Measurements from ENCODE around the gene PLIN5. TPM values are rescaled to one million over a fixed set of nuclear protein-coding genes. Genes with fewer than 3 reads are reported as not detected.
"Not testable (repeated sequence)": the region's sequence is repeated elsewhere in the genome, so short reads cannot be mapped to it uniquely, and the experiment has no call there.

The PLIN5 gene
- total RNA-seq, 1 experiment from 2014 or later, result 3.9 TPM

GRCh38 chr19:4562085-4562484, 27.1 kb upstream of the PLIN5 start:
- H3K4me1 ChIP-seq (ENCODE audit: insufficient read depth, low read length); H2AFZ ChIP-seq (ENCODE audit: low read length); H4K20me1 ChIP-seq (ENCODE audit: control insufficient read depth, insufficient read depth, insufficient read length); H3K9me3 ChIP-seq (ENCODE audit: control insufficient read depth, low read depth, low read length); H2BK5ac ChIP-seq (ENCODE audit: insufficient read length, low read length); H3K56ac ChIP-seq (ENCODE audit: insufficient read length, low read depth, low read length); H2AK5ac ChIP-seq (ENCODE audit: insufficient read length, low read length); H4K8ac ChIP-seq (replicated peaks; ENCODE audit: insufficient read length, low read depth, low read length); H3K4me3 Mint-ChIP-seq; H3K79me2 ChIP-seq (ENCODE audit: insufficient read depth, low read length); H3K27me3 ChIP-seq (ENCODE audit: insufficient read depth, low read length); H3K14ac ChIP-seq (ENCODE audit: insufficient read depth, low read length); H3K27ac ChIP-seq (ENCODE audit: insufficient read length, low read depth, low read length); H3K9ac ChIP-seq (ENCODE audit: extremely low read depth, insufficient read length, low read length); H3K4ac ChIP-seq (ENCODE audit: low read depth, low read length); H2BK12ac ChIP-seq (ENCODE audit: insufficient read length, low read depth, low read length); H3K18ac ChIP-seq (ENCODE audit: insufficient read length, low read depth, low read length); DNase-seq; H2BK15ac ChIP-seq (ENCODE audit: low read depth, low read length); H3K79me1 ChIP-seq (ENCODE audit: insufficient read depth, low read depth, low read length, poor library complexity, severe bottlenecking); H3K9me3 Mint-ChIP-seq; H2BK120ac ChIP-seq (ENCODE audit: low read depth, low read length, poor library complexity, severe bottlenecking); H3T11ph ChIP-seq (ENCODE audit: low read length); H4K91ac ChIP-seq (ENCODE audit: insufficient read length, low read depth, low read length); H3K23me2 ChIP-seq (ENCODE audit: insufficient read length, low read depth, low read length, poor library complexity, severe bottlenecking); H3K4me2 ChIP-seq (ENCODE audit: insufficient read depth, insufficient read length, low read length); H3K23ac ChIP-seq (ENCODE audit: insufficient read length, low read depth, low read length); H3K36me3 Mint-ChIP-seq (ENCODE audit: insufficient read depth in 1 of 3, low read depth in 3 of 3); H3K27me3 Mint-ChIP-seq (ENCODE audit: low read depth); H2BK20ac ChIP-seq (ENCODE audit: low read depth, low read length, poor library complexity, severe bottlenecking); H4K5ac ChIP-seq (ENCODE audit: insufficient read length, low read depth, low read length): not testable (repeated sequence)
- no CpG with 5 or more reads among the region's 7 CpGs for WGBS (ENCODE audit: extremely low coverage, insufficient read length, low lambda C conversion rate)
- Mint-ChIP-seq H3K27ac (peak overlapping the region in 1 of 3 experiments; percentile 57; a peak in 1 of 7 replicates), H3K4me1 (peaks cover 3 to 12% of the 10 kb centered on the region in 2 experiments)
